ENCODE measurements around the gene PTHLH. TPM values are rescaled to one million over a fixed set of nuclear protein-coding genes. Genes with fewer than 3 reads are reported as not detected.

The PTHLH gene
- total RNA-seq, 1 experiment from 2014 or later, result not detected

DNA sequence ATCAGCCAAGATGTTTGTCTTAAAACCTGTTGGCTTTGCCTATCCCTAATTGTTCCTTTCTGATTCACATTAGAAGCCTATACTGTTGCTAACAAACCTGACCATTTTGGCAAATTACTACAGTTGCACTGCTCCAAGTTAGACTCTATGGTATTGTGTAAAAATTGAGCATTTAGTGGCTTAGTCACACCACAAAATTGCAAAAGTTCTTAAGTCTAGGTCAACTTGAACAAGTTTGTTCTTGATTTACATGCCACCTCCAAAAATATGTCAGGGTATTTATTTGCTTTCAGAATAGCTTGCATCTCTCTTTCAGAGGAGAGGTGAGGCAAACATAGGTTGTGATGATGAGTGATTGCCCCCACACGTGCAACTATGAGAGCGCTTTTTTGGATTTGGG lies 27.0 kb upstream of the PTHLH start:
- BruUV-seq (replicated peaks), result no TSS peak
- no peaks in the 10 kb centered on the region for H3K9me3 ChIP-seq
- H3K27me3 ChIP-seq (replicated peaks; ENCODE audit: control insufficient read depth, insufficient read depth, low read length), result no peaks in the 10 kb centered on the region
- no peak overlapping the region for H3K4me3 ChIP-seq (ENCODE audit: low read depth, low read length)
- H3K36me3 ChIP-seq (ENCODE audit: control insufficient read depth, insufficient read depth, low read length), result no peaks in the 10 kb centered on the region
- POLR2A ChIA-PET, result no interaction called here
- peaks cover 10% of the 10 kb centered on the region for H3K4me1 ChIP-seq
- no peak overlapping the region for H3K4me3 Mint-ChIP-seq (ENCODE audit: unreplicated experiment)
- DNase-seq, result no peak
- H3K4me1 Mint-ChIP-seq (ENCODE audit: low read depth, unreplicated experiment), result peaks cover 8% of the 10 kb centered on the region
- intact Hi-C loops (cut with micrococcal nuclease; ENCODE audit: unreplicated experiment), result no loop called here
- no peak overlapping the region for H3K27ac Mint-ChIP-seq (ENCODE audit: unreplicated experiment)
- no peaks in the 10 kb centered on the region for H3K36me3 Mint-ChIP-seq (ENCODE audit: insufficient read depth, unreplicated experiment)
- no peaks in the 10 kb centered on the region for H3K9me3 Mint-ChIP-seq (ENCODE audit: unreplicated experiment)
- H3K27me3 Mint-ChIP-seq (ENCODE audit: insufficient read depth, unreplicated experiment), result peaks cover 5% of the 10 kb centered on the region
- TF ChIP-seq, protein P1, sequence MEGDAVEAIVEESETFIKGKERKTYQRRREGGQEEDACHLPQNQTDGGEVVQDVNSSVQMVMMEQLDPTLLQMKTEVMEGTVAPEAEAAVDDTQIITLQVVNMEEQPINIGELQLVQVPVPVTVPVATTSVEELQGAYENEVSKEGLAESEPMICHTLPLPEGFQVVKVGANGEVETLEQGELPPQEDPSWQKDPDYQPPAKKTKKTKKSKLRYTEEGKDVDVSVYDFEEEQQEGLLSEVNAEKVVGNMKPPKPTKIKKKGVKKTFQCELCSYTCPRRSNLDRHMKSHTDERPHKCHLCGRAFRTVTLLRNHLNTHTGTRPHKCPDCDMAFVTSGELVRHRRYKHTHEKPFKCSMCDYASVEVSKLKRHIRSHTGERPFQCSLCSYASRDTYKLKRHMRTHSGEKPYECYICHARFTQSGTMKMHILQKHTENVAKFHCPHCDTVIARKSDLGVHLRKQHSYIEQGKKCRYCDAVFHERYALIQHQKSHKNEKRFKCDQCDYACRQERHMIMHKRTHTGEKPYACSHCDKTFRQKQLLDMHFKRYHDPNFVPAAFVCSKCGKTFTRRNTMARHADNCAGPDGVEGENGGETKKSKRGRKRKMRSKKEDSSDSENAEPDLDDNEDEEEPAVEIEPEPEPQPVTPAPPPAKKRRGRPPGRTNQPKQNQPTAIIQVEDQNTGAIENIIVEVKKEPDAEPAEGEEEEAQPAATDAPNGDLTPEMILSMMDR (IDR thresholded peaks at IDR 0.05; ENCODE audit: insufficient read depth in 1 of 2, low read depth in 1 of 2, low read length in 1 of 2, severe bottlenecking in 1 of 2, unreplicated experiment in 1 of 2), result no peak
- CTCF ChIA-PET, result no interaction called here

DNA sequence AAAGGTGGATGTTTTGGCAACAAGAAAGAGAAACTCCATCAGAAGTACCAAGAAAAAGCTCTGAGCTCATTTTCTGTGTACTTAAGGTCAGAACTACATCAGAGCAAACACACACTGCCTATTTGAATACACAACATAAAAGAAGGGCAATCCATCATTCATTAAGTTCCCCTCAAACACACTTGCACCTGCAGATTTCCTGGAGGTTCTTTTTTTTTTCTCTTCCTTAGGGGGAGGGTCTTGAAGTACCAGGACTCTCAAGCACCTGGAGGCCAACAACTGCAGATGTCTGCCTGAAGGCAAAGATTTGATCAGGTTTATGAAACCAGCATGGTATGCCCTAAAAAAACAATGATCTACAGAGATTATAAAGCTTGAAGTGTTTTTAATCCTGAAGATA lies 26.1 kb upstream of the PTHLH start:
- Mint-ChIP-seq H3K4me3 (ENCODE audit: unreplicated experiment) (no peak overlapping the region), H3K36me3 (ENCODE audit: insufficient read depth, unreplicated experiment) (no peaks in the 10 kb centered on the region), H3K9me3 (ENCODE audit: unreplicated experiment) (no peaks in the 10 kb centered on the region), H3K4me1 (ENCODE audit: low read depth, unreplicated experiment) (peaks cover 8% of the 10 kb centered on the region), H3K27ac (ENCODE audit: unreplicated experiment) (no peak overlapping the region), H3K27me3 (ENCODE audit: insufficient read depth, unreplicated experiment) (peaks cover 5% of the 10 kb centered on the region)
- peaks cover 10% of the 10 kb centered on the region for H3K4me1 ChIP-seq
- TF ChIP-seq, protein P1 (IDR thresholded peaks at IDR 0.05; ENCODE audit: insufficient read depth in 1 of 2, low read depth in 1 of 2, low read length in 1 of 2, severe bottlenecking in 1 of 2, unreplicated experiment in 1 of 2), result no peak
- H3K4me3 ChIP-seq (ENCODE audit: low read depth, low read length), result no peak overlapping the region
- no TSS peak for BruUV-seq (replicated peaks)
- intact Hi-C loops (cut with micrococcal nuclease; ENCODE audit: unreplicated experiment), result no loop called here
- H3K36me3 ChIP-seq (ENCODE audit: control insufficient read depth, insufficient read depth, low read length), result no peaks in the 10 kb centered on the region
- H3K9me3 ChIP-seq, result no peaks in the 10 kb centered on the region
- POLR2A ChIA-PET, result no interaction called here
- CTCF ChIA-PET, result interaction anchor here (0.6 to 0.7 kb wide), 3 partner anchors 36 to 178 kb away, joined by 3 to 4 read pairs (median 3); no protein-coding TSS in a partner anchor
- peak; percentile 55 to 63 for DNase-seq
- no peaks in the 10 kb centered on the region for H3K27me3 ChIP-seq (replicated peaks; ENCODE audit: control insufficient read depth, insufficient read depth, low read length)

DNA sequence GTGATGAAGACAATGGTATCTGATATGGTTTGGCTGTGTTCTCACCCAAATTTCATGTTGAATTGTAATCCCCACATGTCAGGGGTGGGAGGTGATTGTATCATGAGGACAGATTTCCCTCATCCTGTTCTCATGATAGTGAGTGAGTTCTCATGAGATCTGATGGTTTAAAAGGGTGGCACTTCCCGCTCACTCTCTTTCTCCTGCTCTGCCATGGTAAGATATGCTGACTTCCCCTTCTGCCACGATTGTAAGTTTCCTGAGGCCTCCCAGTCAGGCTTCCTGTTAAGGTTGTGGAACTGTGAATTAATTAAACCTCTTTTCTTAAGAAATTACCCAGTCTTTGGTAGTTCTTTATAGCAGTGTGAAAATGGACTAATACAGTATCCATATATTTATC lies 25.6 kb upstream of the PTHLH start:
- CTCF ChIA-PET, result interaction anchor here (0.6 to 0.7 kb wide), 3 partner anchors 37 to 178 kb away, joined by 3 to 4 read pairs (median 3); no protein-coding TSS in a partner anchor
- H3K27me3 ChIP-seq (replicated peaks; ENCODE audit: control insufficient read depth, insufficient read depth, low read length), result no peaks in the 10 kb centered on the region
- Mint-ChIP-seq H3K4me1 (ENCODE audit: low read depth, unreplicated experiment) (peaks cover 8% of the 10 kb centered on the region), H3K27me3 (ENCODE audit: insufficient read depth, unreplicated experiment) (peaks cover 8% of the 10 kb centered on the region), H3K27ac (ENCODE audit: unreplicated experiment) (no peak overlapping the region), H3K4me3 (ENCODE audit: unreplicated experiment) (no peak overlapping the region), H3K9me3 (ENCODE audit: unreplicated experiment) (no peaks in the 10 kb centered on the region), H3K36me3 (ENCODE audit: insufficient read depth, unreplicated experiment) (no peaks in the 10 kb centered on the region)
- no peak overlapping the region for H3K4me3 ChIP-seq (ENCODE audit: low read depth, low read length)
- no peak for DNase-seq
- H3K9me3 ChIP-seq, result no peaks in the 10 kb centered on the region
- no peaks in the 10 kb centered on the region for H3K36me3 ChIP-seq (ENCODE audit: control insufficient read depth, insufficient read depth, low read length)
- intact Hi-C loops (cut with micrococcal nuclease; ENCODE audit: unreplicated experiment), result no loop called here
- no TSS peak for BruUV-seq (replicated peaks)
- POLR2A ChIA-PET, result no interaction called here
- H3K4me1 ChIP-seq, result peaks cover 10% of the 10 kb centered on the region
- TF ChIP-seq, protein P1 (IDR thresholded peaks at IDR 0.05; ENCODE audit: insufficient read depth in 1 of 2, low read depth in 1 of 2, low read length in 1 of 2, severe bottlenecking in 1 of 2, unreplicated experiment in 1 of 2), result no peak
